CD14-positive monocyte (primary cell): ENCODE data around the gene CD28. TPM values are rescaled to one million over a fixed set of nuclear protein-coding genes. Genes with fewer than 3 reads are reported as not detected.

Experiments
- DNase-seq, 3 donors: peaks; one replicate each; pipeline ENCODE4 v3.0.0-alpha.2; 2011 to 2022
- H2AFZ ChIP-seq: 2 replicates; pipeline ENCODE4 v1.6.0; 2012; ENCODE audit warnings: mild to moderate bottlenecking, low read depth, low read length, inconsistent platforms; ENCODE audit not compliant: insufficient read depth, poor library complexity, severe bottlenecking
- H3K27ac ChIP-seq, 2 donors: 1 replicate in 1 of 2; 2 replicates in 1 of 2; pipeline ENCODE4 v1.5.1; 2012 to 2013; ENCODE audit warnings: low read length in 2 of 2, control low read depth in 1 of 2, inconsistent platforms in 1 of 2, low read depth in 1 of 2, mild to moderate bottlenecking in 1 of 2
- H3K27me3 ChIP-seq, 2 donors: one replicate each; pipeline versions ENCODE4 v1.6.0 to v1.6.1; 2011 to 2013; ENCODE audit warnings: low read length in 2 of 2; ENCODE audit not compliant: control insufficient read depth in 2 of 2, insufficient read depth in 2 of 2
- H3K36me3 ChIP-seq, 2 donors: replicated peaks in 1 of 2; 1 replicate in 1 of 2; 2 replicates in 1 of 2; pipeline versions ENCODE4 v1.5.1 to v1.6.1; 2012 to 2013; ENCODE audit warnings: low read length in 2 of 2, control low read depth in 1 of 2, inconsistent platforms in 1 of 2, mild to moderate bottlenecking in 1 of 2; ENCODE audit not compliant: insufficient read depth in 2 of 2, control insufficient read depth in 1 of 2
- H3K4me1 ChIP-seq, 2 donors: 1 replicate in 1 of 2; 2 replicates in 1 of 2; pipeline versions ENCODE4 v1.5.1 to v1.6.1; 2012 to 2013; ENCODE audit warnings: low read length in 2 of 2, control low read depth in 1 of 2, inconsistent platforms in 1 of 2, mild to moderate bottlenecking in 1 of 2, moderate library complexity in 1 of 2; ENCODE audit not compliant: insufficient read depth in 2 of 2, control insufficient read depth in 1 of 2
- H3K4me2 ChIP-seq: replicated peaks from 2 replicates; pipeline ENCODE3; 2012; ENCODE audit warnings: low read length, moderate library complexity, mild to moderate bottlenecking; ENCODE audit not compliant: poor library complexity, severe bottlenecking; ENCODE audit errors: extremely low read depth
- H3K4me3 ChIP-seq, 3 experiments: fragments of 200-600 bp in 1 of 3; sonication (generic) in 1 of 3; replicated peaks in 1 of 3; 1 replicate in 2 of 3; 2 replicates in 1 of 3; pipeline ENCODE4 v1.5.1; 2011 to 2013; ENCODE audit warnings: low read length in 3 of 3, mild to moderate bottlenecking in 3 of 3, control low read depth in 2 of 3, low read depth in 2 of 3, inconsistent platforms in 1 of 3, moderate library complexity in 1 of 3
- H3K79me2 ChIP-seq: 2 replicates; pipeline ENCODE4 v1.6.0; 2012; ENCODE audit warnings: mild to moderate bottlenecking, control low read depth, inconsistent platforms, low read length, moderate library complexity; ENCODE audit not compliant: insufficient read depth
- H3K9ac ChIP-seq: 2 replicates; pipeline ENCODE4 v1.6.0; 2017; ENCODE audit warnings: low read length, mild to moderate bottlenecking; ENCODE audit not compliant: insufficient read depth, poor library complexity, severe bottlenecking
- H3K9me3 ChIP-seq, 2 donors: replicated peaks in 1 of 2; 1 replicate in 1 of 2; 2 replicates in 1 of 2; pipeline versions ENCODE4 v1.5.1 to v1.6.1; 2012 to 2013; ENCODE audit warnings: low read length in 2 of 2, control low read depth in 1 of 2; ENCODE audit not compliant: control insufficient read depth in 1 of 2, insufficient read depth in 1 of 2
- H4K20me1 ChIP-seq: 2 replicates; pipeline ENCODE4 v1.6.0; 2012; ENCODE audit warnings: mild to moderate bottlenecking, low read length, control low read depth, moderate library complexity; ENCODE audit not compliant: insufficient read depth
- H3K27ac Mint-ChIP-seq, 7 donors: one replicate each; pipeline ENCODE4 v1.8.0; 2020; ENCODE audit warnings: mild to moderate bottlenecking in 7 of 7, mixed read lengths in 7 of 7, moderate library complexity in 6 of 7, inconsistent platforms in 2 of 7
- H3K27me3 Mint-ChIP-seq, 3 donors: one replicate each; pipeline ENCODE4 v1.8.0; 2021 to 2022; ENCODE audit warnings: low read depth in 3 of 3, mild to moderate bottlenecking in 3 of 3, mixed read lengths in 3 of 3, moderate library complexity in 3 of 3, inconsistent platforms in 1 of 3
- H3K36me3 Mint-ChIP-seq, 2 donors: one replicate each; pipeline ENCODE4 v1.8.0; 2020; ENCODE audit warnings: mixed read lengths in 2 of 2, inconsistent platforms in 1 of 2, mild to moderate bottlenecking in 1 of 2
- H3K4me1 Mint-ChIP-seq: one replicate; pipeline ENCODE4 v1.8.0; 2020; ENCODE audit warnings: mild to moderate bottlenecking, mixed read lengths
- H3K4me3 Mint-ChIP-seq, 2 donors: one replicate each; pipeline ENCODE4 v1.8.0; 2020; ENCODE audit warnings: mild to moderate bottlenecking in 2 of 2, mixed read lengths in 2 of 2, moderate library complexity in 1 of 2
- H3K9me3 Mint-ChIP-seq, 7 donors: one replicate each; pipeline ENCODE4 v1.8.0; 2020 to 2022; ENCODE audit warnings: mixed read lengths in 7 of 7, mild to moderate bottlenecking in 6 of 7, moderate library complexity in 6 of 7, inconsistent platforms in 2 of 7
- CTCF ChIP-seq: fragments of 200-600 bp; IDR thresholded peaks from one replicate; pipeline ENCODE4 v1.8.0; 2022; ENCODE audit warnings: antibody characterized with exemption, mild to moderate bottlenecking
- WGBS: methylation state at CpG from one replicate; pipeline ENCODE4 v1.1.5; 2013; ENCODE audit warnings: missing lambda C conversion rate; ENCODE audit not compliant: insufficient coverage; 5-methylcytosine and 5-hydroxymethylcytosine counted together
- intact Hi-C, 2 donors: fragments of 100-400 bp; cut with micrococcal nuclease; formaldehyde crosslinking; loops; one replicate each; pipeline versions ENCODE4 v1.15.0 to v1.15.1; 2023
- polyA plus RNA-seq, 3 donors: library from polyadenylated mRNA; depleted of rRNA in 1 of 3; unstranded in 2 of 3; stranded (reverse) in 1 of 3; fragments of 300-500 nt in 2 of 3; fragments of >200 nt in 1 of 3; fragmentation: Illumina TruSeq in 2 of 3; gene quantifications; 1 replicate in 2 of 3; 2 replicates in 1 of 3; pipeline ENCODE4 v1.2.3, GENCODE V29; 2012 to 2021

CD28 gene
- polyA plus RNA-seq, 3 donors, result 0.09 to 0.21 TPM; not detected in 1

DNA sequence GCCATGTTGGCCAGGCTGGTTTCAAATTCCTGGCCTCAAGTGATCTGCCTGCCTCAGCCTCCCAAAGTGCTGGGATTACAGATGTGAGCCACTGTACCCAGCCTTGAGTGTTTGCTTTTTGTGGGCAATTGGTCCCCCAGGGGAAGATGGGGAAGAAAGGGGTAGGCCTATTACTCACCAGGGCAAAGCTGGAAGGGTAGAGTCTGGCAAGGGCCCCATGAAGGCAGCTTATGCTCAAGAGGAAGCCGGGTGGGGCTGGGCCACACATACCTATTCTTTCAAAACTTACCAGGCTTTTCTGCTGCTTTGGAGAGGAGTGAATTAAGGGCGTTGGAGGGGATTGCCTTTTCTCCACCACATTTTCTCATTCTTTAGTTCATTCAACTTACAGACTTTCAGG is 24.5 kb upstream of the CD28 start:
- Mint-ChIP-seq H3K27ac (peak overlapping the region in 5 of 7 donors; percentile 37 to 83 (median 60)), H3K9me3 (peaks cover 0 to 2% (median 0%) of the 10 kb centered on the region in 7 donors), H3K27me3 (peaks cover 0 to 2% (median 0%) of the 10 kb centered on the region in 3 donors), H3K4me1 (peaks cover 36% of the 10 kb centered on the region), H3K36me3 (no peaks in the 10 kb centered on the region), H3K4me3 (no peak overlapping the region)
- Histone ChIP-seq H3K4me1 (peaks cover 28 to 32% of the 10 kb centered on the region in 2 donors), H3K27me3 (no peaks in the 10 kb centered on the region), H2AFZ (no peak overlapping the region), H3K79me2 (no peaks in the 10 kb centered on the region), H3K36me3 (no peaks in the 10 kb centered on the region), H3K4me2 (no peak overlapping the region), H3K27ac (peak overlapping the region in 1 of 2 donors; percentile 62), H3K9me3 (no peaks in the 10 kb centered on the region), H3K9ac (no peak overlapping the region), H4K20me1 (no peaks in the 10 kb centered on the region), H3K4me3 (no peak overlapping the region)
- peak in 2 of 3 donors; percentile 48 to 62 for DNase-seq
- WGBS, result no CpG with 5 or more reads among the region's 2 CpGs
- TF ChIP-seq CTCF, result no peak
- intact Hi-C loops, result no loop called here

DNA sequence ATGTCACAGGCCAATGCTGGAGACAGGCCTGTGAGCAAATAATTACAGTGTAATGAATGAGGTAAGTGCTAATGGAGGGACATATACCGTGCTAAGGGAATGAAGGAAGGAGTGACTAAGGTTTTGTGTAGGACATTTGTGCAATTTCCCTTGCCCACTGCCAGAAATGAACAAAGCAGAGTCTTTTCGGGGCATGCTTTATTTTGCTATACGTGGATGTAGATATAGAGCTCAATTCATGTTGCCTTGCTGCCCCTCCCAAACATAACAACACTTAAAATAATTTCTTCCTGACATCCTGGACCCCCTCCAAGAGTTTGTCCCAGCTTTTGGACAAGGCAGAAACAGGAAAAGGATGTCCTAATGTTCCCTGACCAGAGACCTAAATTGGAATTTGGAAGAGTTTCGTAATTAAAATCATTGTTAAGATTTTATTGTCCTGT is 23.7 kb upstream of the CD28 start:
- H3K9me3 ChIP-seq, result no peaks in the 10 kb centered on the region
- WGBS, result 0% methylated on average over 1 of the region's 4 CpGs
- H3K27ac Mint-ChIP-seq, result peak overlapping the region in 6 of 7 donors; percentile 48 to 85 (median 78)
- peak; percentile 56 to 81 (median 72) for DNase-seq
- H3K9me3 Mint-ChIP-seq, result peaks cover 0 to 2% (median 0%) of the 10 kb centered on the region in 7 donors
- H3K4me3 ChIP-seq, result no peak overlapping the region
- H3K4me1 Mint-ChIP-seq, result peaks cover 41% of the 10 kb centered on the region
- H3K79me2 ChIP-seq, result no peaks in the 10 kb centered on the region
- intact Hi-C loops, result no loop called here
- H3K4me3 Mint-ChIP-seq, result peak overlapping the region in 1 of 2 donors; percentile 12
- H3K9ac ChIP-seq, result no peak overlapping the region
- H3K27me3 Mint-ChIP-seq, result peaks cover 0 to 2% (median 0%) of the 10 kb centered on the region in 3 donors
- no peaks in the 10 kb centered on the region for H4K20me1 ChIP-seq
- no peaks in the 10 kb centered on the region for H3K36me3 ChIP-seq
- no peak overlapping the region for H3K4me2 ChIP-seq
- H2AFZ ChIP-seq, result no peak overlapping the region
- no peak for TF ChIP-seq CTCF
- H3K27me3 ChIP-seq, result no peaks in the 10 kb centered on the region
- no peaks in the 10 kb centered on the region for H3K36me3 Mint-ChIP-seq
- peak overlapping the region in 1 of 2 donors; percentile 62 for H3K27ac ChIP-seq
- peaks cover 32 to 35% of the 10 kb centered on the region in 2 donors for H3K4me1 ChIP-seq
